ENCODE measurements around the gene TNF.

Gene TNF

GRCh38 chr6:31573239-31574105 is 1.9 kb upstream of the TNF start:
- no peak for DNase-seq (ENCODE audit: low read depth)

GRCh38 chr6:31574106-31575061 is 981 bp upstream of the TNF start:
- no peak for DNase-seq (ENCODE audit: low read depth)

GRCh38 chr6:31575952-31576685 is 754 bp downstream of the TNF start:
- DNase-seq (ENCODE audit: low read depth): no peak

GRCh38 chr6:31576897-31577578 is 1.7 kb downstream of the TNF start:
- DNase-seq (ENCODE audit: low read depth): no peak

DNA sequence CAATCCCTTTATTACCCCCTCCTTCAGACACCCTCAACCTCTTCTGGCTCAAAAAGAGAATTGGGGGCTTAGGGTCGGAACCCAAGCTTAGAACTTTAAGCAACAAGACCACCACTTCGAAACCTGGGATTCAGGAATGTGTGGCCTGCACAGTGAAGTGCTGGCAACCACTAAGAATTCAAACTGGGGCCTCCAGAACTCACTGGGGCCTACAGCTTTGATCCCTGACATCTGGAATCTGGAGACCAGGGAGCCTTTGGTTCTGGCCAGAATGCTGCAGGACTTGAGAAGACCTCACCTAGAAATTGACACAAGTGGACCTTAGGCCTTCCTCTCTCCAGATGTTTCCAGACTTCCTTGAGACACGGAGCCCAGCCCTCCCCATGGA is 2.2 kb downstream of the TNF start:
- DNase-seq (ENCODE audit: low read depth): no peak

GRCh38 chr6:31578184-31579118 is 3.1 kb downstream of the TNF start:
- no peak for DNase-seq (ENCODE audit: low read depth)

DNA sequence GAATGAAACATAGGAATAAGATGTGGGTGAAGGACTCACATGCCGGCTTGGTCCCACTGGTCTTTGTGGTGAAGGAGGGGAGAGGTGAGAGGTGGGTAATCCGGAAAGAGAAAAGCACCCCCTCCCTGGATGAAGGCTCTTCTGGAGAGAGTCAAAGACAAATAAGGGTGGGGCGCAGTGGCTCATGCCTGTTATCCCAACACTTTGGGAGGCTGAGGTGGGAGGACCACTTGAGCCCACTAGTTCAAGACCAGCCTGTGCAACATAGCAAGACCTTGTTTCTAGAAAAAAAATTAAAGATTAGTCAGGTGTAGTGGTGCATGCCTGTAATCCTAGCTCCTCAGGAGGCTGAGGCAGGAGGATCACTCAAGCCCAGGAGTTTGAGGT is 3.7 kb downstream of the TNF start:
- no peak for DNase-seq (ENCODE audit: low read depth)

- DNase-seq (ENCODE audit: low read depth): no peak
Measured at GRCh38 chr6:31579546-31580437, 4.4 kb downstream of the TNF start.

DNA sequence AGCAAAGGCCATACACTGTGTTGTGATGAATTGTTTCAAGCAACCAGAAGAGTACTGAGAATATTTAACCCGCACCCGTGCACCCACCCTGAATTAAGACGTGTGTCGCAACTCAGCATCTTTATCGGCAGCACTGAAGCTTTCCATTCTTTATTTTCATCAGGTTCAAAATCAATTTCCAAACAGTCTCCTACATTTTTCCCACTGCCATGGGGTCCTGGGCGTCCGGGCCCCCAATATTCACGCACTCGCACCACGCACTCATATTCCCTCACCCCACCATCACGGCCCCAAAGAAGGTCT is 5.0 kb downstream of the TNF start:
- no peak for DNase-seq (ENCODE audit: low read depth)

- DNase-seq (ENCODE audit: low read depth): peak; percentile 85
Measured at GRCh38 chr6:31580807-31581433, 5.6 kb downstream of the TNF start.

DNA sequence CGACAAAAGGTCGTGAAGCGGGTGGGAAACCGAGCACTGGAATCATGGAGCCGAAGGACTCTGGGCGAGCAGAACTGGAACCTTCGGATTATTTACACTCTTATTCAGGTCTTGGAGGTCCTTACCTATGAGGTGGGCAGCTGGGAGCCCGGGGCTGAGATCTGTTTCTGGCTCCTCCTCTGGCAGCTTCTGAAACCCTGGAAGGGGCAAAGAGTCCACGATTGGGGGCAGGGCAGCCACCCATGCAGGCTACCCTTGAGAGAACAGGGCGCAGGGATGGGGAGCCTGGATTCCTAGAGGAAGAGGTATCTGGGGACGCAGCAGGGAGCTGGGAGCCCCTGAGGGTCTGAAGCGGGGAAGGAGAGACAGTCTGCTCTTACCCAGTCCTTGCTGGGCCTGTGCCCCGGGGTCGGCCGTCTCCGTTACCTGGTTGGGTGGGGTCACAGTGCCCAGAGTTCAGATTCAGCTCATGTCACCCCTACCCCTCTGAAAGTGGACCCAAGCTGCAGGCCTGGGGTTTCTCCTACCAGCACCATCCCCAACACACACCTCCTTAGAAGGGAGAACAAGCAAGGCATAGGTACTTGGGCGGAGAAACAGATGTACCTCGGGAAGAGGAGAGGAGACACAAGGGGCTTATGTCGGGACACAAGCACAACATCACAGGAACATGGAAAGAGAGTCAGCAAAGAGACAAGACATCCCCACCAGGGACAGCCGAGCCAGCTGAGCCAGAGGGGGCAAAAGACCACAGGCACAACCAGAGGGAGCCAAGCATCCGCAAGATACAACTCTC is 6.3 kb downstream of the TNF start:
- no peak for DNase-seq (ENCODE audit: low read depth)

- peak; percentile 72 for DNase-seq (ENCODE audit: low read depth)
Measured at GRCh38 chr6:31582230-31582643, 6.9 kb downstream of the TNF start, which contains the start of gene LTB. TSS of gene LTB (minus strand) at chr6:31582424. CDS start at chr6:31582417, 7 bp downstream.

DNA sequence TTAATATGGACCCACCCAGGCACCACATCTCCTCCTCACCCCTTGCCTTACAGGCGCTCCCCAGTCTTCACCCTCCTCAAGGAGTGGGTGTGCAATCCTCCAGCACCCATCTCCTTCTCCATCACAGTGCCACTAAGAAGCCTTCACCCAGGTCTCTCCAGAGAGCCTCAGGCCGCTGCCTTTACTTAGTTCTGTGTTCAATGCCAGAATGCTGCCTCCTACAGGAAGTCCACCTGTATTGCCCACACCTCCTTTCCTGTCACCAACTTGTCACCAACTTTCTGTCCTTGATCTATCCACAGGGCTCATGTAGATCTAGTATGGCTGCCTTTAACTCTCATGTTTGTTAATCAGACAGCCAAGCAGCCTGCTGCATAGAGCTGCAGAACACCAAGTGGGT is 10.1 kb downstream of the TNF start:
- DNase-seq (ENCODE audit: low read depth): no peak

GRCh38 chr6:31586008-31586407 is 10.6 kb downstream of the TNF start, which contains the start of gene LST1:
TSS of gene LST1 (plus strand) at chr6:31586277. CDS start at chr6:31587300, 1,023 bp downstream.
- DNase-seq (ENCODE audit: low read depth): no peak

DNA sequence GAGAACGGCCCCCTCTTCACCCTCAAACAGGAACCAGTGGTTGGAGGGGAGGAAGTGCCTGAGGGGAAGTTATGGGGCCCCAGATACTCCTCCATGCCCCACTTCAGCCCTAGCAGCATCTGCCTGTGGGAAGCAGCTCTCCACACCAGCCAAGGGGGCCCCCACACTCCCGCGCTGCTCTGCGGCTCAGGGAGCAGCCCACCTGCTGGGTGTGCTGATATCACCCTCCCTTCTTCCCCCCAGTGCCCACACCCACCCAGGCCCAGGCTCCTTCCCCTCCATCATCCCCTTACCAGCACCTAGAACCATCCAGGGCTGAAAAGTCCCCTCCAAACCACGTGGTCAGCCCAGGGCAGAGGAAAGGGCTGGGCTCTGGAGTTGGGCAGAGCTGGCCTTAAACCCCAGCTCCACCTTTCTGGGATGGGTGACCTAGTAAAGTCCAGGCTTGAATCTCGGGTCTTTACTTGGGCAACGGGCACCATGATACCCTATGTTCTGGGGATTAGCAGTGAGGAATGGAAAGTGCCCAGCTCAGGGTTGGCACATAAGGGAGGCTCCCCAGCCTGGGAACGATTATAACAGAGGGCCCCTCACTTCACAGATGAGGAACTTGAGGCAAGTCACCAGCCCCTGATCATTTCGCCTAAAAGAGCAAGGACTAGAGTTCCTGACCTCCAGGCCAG is 11.4 kb downstream of the TNF start:
- no peak for DNase-seq (ENCODE audit: low read depth)

GRCh38 chr6:31587791-31588777 is 12.7 kb downstream of the TNF start:
- DNase-seq (ENCODE audit: low read depth): no peak
